Panc1 (cell line): ENCODE results near the gene TMTC1. TPM values are rescaled to one million over a fixed set of nuclear protein-coding genes. Genes with fewer than 3 reads are reported as not detected.
"Not testable (repeated sequence)": the region's sequence is repeated elsewhere in the genome, so short reads cannot be mapped to it uniquely, and the experiment has no call there.

Experiments
- ATAC-seq: fragments of 200-7000 bp; cut with Tn5 transposase; 2 replicates; pipeline ENCODE4 v1.9.1; 2020; ENCODE audit warnings: mild to moderate bottlenecking, moderate library complexity
- BruUV-seq: library from RNA; stranded (reverse); fragments of 400-500 nt; replicated peaks from 2 replicates; lab custom pipeline; 2021; lab: Mats Ljungman, UMichigan
- CTCF ChIA-PET: fragments of 300-600 bp; sonication (Branson Sonifier 250); formaldehyde crosslinking; loops from one replicate; lab custom pipeline; 2022; ENCODE audit warnings: antibody characterized with exemption; lab: Charles Lee
- POLR2A ChIA-PET: fragments of 300-600 bp; sonication (Branson Sonifier 250); formaldehyde crosslinking; loops from one replicate; lab custom pipeline; 2022; ENCODE audit warnings: antibody characterized with exemption; lab: Charles Lee
- DNase-seq: peaks from one replicate; pipeline ENCODE4 v3.0.0-alpha.2; 2010; ENCODE audit warnings: low read depth, low spot score
- H3K27ac ChIP-seq: 2 replicates; pipeline ENCODE4 v1.5.1; 2011; ENCODE audit warnings: mild to moderate bottlenecking, low read length, inconsistent platforms
- H3K27me3 ChIP-seq: fragments of 200-500 bp; sonication (Bioruptor generic); 2 replicates; pipeline ENCODE4 v1.6.0; 2014; ENCODE audit warnings: low read length, inconsistent platforms; ENCODE audit not compliant: control insufficient read depth, insufficient read depth
- H3K36me3 ChIP-seq: fragments of 200-500 bp; sonication (Bioruptor generic); 2 replicates; pipeline ENCODE4 v1.5.1; 2014; ENCODE audit warnings: inconsistent platforms, mild to moderate bottlenecking, low read length, moderate library complexity; ENCODE audit not compliant: control insufficient read depth, insufficient read depth
- H3K4me1 ChIP-seq: 2 replicates; pipeline ENCODE4 v1.5.1; 2011; ENCODE audit warnings: inconsistent platforms, mild to moderate bottlenecking, low read length, moderate library complexity; ENCODE audit not compliant: control insufficient read depth, insufficient read depth
- H3K4me3 ChIP-seq, 2 experiments: 2 replicates each; pipeline ENCODE4 v1.5.1; 2011 to 2012; ENCODE audit warnings: low read depth in 2 of 2, low read length in 2 of 2, mild to moderate bottlenecking in 2 of 2, inconsistent platforms in 1 of 2, moderate library complexity in 1 of 2
- H3K9me3 ChIP-seq: fragments of 200-500 bp; sonication (Bioruptor generic); 2 replicates; pipeline ENCODE4 v1.5.1; 2014; ENCODE audit warnings: low read depth, mild to moderate bottlenecking, inconsistent platforms, low read length, moderate library complexity; ENCODE audit not compliant: control insufficient read depth, insufficient read depth
- POLR2AphosphoS5 ChIP-seq: IDR thresholded peaks from 2 replicates; pipeline ENCODE4 v1.6.1; 2012; ENCODE audit warnings: mild to moderate bottlenecking, low read depth, low read length, moderate library complexity
- SIN3A ChIP-seq: IDR thresholded peaks from 2 replicates; pipeline ENCODE4 v1.6.1; 2012; ENCODE audit warnings: low read depth, mild to moderate bottlenecking, low read length, moderate library complexity, borderline replicate concordance; ENCODE audit not compliant: insufficient read depth
- TCF7L2 ChIP-seq: IDR thresholded peaks from 2 replicates; pipeline ENCODE4 v1.6.1; 2011; ENCODE audit warnings: mild to moderate bottlenecking, low read depth, low read length, inconsistent platforms
- in situ Hi-C: cut with HindIII; loops from 2 replicates; pipeline ENCODE4 v1.10.0; 2016; ENCODE audit warnings: low sequenced_read_pairs, low pct_unique_long_range_greater_than_20kb
- intact Hi-C: fragments of 100-400 bp; cut with micrococcal nuclease; formaldehyde crosslinking; loops from one replicate; pipeline ENCODE4 v1.10.0; 2022; ENCODE audit not compliant: unreplicated experiment
- total RNA-seq: library from RNA; stranded (reverse); gene quantifications from one replicate; pipeline ENCODE4 v1.2.1, GENCODE V29; 2021; ENCODE audit not compliant: unreplicated experiment
- TF ChIP-seq, protein P1 (sequence below), 2 experiments: IDR thresholded peaks; 2 replicates each; pipeline ENCODE4 v1.6.1; 2011 to 2012; ENCODE audit warnings: low read depth in 2 of 2, control low read depth in 1 of 2, low read length in 1 of 2, mild to moderate bottlenecking in 1 of 2, moderate library complexity in 1 of 2; ENCODE audit not compliant: insufficient read depth in 1 of 2
- TF ChIP-seq, protein P2 (sequence below): fragments of 450-650 bp; IDR thresholded peaks from 2 replicates; pipeline ENCODE4 v1.5.1; 2017; ENCODE audit warnings: mild to moderate bottlenecking

Gene TMTC1
- total RNA-seq, 1 experiment from 2014 or later = 0.28 TPM

GRCh38 chr12:29638528-29638927 lies 145.2 kb downstream of the TMTC1 start:
- Histone ChIP-seq H3K4me1 (no peaks in the 10 kb centered on the region), H3K27me3 (no peaks in the 10 kb centered on the region), H3K4me3 (no peak overlapping the region), H3K27ac (no peak overlapping the region), H3K9me3 (no peaks in the 10 kb centered on the region), H3K36me3 (no peaks in the 10 kb centered on the region)
- ATAC-seq = no peak
- BruUV-seq = no TSS peak
- in situ Hi-C loops (no loop called here), intact Hi-C loops (no loop called here)
- CTCF ChIA-PET = no interaction called here
- TF ChIP-seq, protein P1, sequence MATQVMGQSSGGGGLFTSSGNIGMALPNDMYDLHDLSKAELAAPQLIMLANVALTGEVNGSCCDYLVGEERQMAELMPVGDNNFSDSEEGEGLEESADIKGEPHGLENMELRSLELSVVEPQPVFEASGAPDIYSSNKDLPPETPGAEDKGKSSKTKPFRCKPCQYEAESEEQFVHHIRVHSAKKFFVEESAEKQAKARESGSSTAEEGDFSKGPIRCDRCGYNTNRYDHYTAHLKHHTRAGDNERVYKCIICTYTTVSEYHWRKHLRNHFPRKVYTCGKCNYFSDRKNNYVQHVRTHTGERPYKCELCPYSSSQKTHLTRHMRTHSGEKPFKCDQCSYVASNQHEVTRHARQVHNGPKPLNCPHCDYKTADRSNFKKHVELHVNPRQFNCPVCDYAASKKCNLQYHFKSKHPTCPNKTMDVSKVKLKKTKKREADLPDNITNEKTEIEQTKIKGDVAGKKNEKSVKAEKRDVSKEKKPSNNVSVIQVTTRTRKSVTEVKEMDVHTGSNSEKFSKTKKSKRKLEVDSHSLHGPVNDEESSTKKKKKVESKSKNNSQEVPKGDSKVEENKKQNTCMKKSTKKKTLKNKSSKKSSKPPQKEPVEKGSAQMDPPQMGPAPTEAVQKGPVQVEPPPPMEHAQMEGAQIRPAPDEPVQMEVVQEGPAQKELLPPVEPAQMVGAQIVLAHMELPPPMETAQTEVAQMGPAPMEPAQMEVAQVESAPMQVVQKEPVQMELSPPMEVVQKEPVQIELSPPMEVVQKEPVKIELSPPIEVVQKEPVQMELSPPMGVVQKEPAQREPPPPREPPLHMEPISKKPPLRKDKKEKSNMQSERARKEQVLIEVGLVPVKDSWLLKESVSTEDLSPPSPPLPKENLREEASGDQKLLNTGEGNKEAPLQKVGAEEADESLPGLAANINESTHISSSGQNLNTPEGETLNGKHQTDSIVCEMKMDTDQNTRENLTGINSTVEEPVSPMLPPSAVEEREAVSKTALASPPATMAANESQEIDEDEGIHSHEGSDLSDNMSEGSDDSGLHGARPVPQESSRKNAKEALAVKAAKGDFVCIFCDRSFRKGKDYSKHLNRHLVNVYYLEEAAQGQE (IDR thresholded peaks at IDR 0.05; ENCODE audit: insufficient read depth in 1 of 2, low read depth in 2 of 2, low read length in 1 of 2) = no peak
- TF ChIP-seq, protein P2, sequence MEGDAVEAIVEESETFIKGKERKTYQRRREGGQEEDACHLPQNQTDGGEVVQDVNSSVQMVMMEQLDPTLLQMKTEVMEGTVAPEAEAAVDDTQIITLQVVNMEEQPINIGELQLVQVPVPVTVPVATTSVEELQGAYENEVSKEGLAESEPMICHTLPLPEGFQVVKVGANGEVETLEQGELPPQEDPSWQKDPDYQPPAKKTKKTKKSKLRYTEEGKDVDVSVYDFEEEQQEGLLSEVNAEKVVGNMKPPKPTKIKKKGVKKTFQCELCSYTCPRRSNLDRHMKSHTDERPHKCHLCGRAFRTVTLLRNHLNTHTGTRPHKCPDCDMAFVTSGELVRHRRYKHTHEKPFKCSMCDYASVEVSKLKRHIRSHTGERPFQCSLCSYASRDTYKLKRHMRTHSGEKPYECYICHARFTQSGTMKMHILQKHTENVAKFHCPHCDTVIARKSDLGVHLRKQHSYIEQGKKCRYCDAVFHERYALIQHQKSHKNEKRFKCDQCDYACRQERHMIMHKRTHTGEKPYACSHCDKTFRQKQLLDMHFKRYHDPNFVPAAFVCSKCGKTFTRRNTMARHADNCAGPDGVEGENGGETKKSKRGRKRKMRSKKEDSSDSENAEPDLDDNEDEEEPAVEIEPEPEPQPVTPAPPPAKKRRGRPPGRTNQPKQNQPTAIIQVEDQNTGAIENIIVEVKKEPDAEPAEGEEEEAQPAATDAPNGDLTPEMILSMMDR = no peak
- TF ChIP-seq TCF7L2 = no peak
- no peak for TF ChIP-seq SIN3A
- TF ChIP-seq POLR2AphosphoS5 = no peak
- DNase-seq = no peak
- POLR2A ChIA-PET = no interaction called here

DNA sequence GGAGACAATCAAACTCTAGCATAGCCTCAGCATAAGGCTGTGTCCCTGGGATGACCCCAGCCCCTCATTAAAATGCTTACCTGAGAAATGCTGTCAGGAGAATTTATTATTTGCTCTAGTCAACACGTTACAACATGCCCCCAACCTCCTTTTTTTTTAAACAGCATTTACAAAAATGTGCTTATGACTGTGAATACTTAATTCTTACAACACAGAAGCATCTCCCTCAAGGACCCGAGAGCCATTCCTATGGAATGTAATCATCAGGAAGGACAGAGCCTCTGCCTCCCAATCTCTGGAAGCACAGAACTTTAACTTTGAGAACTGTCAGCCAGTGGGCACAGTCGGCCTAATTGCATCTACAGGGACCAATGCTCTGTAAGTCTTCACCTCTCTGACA lies 149.7 kb downstream of the TMTC1 start:
- ChIA-PET CTCF (no interaction called here), POLR2A (no interaction called here)
- no peak for DNase-seq
- H3K4me3 ChIP-seq = no peak overlapping the region
- H3K27ac ChIP-seq = no peak overlapping the region
- H3K36me3 ChIP-seq = no peaks in the 10 kb centered on the region
- H3K4me1 ChIP-seq = no peaks in the 10 kb centered on the region
- intact Hi-C loops (no loop called here), in situ Hi-C loops (no loop called here)
- no TSS peak for BruUV-seq
- TF ChIP-seq, protein P2 = no peak
- H3K9me3 ChIP-seq = no peaks in the 10 kb centered on the region
- H3K27me3 ChIP-seq = no peaks in the 10 kb centered on the region
- ATAC-seq = no peak

- H3K27me3 ChIP-seq, DNase-seq, H3K9me3 ChIP-seq, intact Hi-C loops, H3K4me3 ChIP-seq, H3K27ac ChIP-seq, H3K36me3 ChIP-seq, ATAC-seq, H3K4me1 ChIP-seq, in situ Hi-C loops, BruUV-seq, POLR2A ChIA-PET: not testable (repeated sequence)
- CTCF ChIA-PET = interaction anchor here (0.5 kb wide), 1 partner anchor 141 kb away, joined by 3 read pairs; no protein-coding TSS in a partner anchor
Measured at GRCh38 chr12:29630164-29630563, 153.6 kb downstream of the TMTC1 start.
